NT2/D1 (cell line): Measurements from ENCODE around the gene RBM47.

Experiments
- YY1 ChIP-seq: IDR thresholded peaks from 2 replicates; pipeline ENCODE4 v1.6.1; 2011; ENCODE audit not compliant: insufficient read length, insufficient read depth
- ZNF274 ChIP-seq: IDR thresholded peaks from 2 replicates; pipeline ENCODE4 v1.6.1; 2011; ENCODE audit warnings: mild to moderate bottlenecking, low read depth, low read length

GRCh38 chr4:40619600-40619999 lies 10.1 kb downstream of the RBM47 start:
- TF ChIP-seq YY1 (no peak), ZNF274 (no peak)
